Measurements from ENCODE around the gene ZFP91.

DNA sequence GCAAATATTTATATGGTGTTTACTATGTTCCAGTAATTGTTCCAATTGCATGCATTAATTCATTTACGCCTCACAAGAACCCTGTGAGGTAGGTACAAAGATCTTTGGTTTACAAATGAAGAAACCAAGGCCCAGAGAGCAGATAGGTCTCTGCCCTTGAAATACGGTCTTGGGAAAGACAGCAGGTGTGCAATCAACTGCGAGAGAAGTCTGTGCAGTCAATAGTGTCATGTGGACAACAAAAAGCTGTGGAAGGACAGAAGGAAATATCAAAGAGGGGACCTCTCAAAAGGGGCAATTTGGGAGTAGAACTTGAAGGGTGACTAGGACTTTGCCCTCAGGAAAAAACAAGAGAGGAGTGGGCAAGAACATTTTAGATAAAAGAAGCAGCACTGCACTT, 52.5 kb downstream of the ZFP91 start:
- TF ChIP-seq YY1 (IDR thresholded peaks at IDR 0.05; ENCODE audit: insufficient read depth, insufficient read length) (no peak), ZNF274 (IDR thresholded peaks at IDR 0.05; ENCODE audit: low read depth, low read length) (no peak), SUZ12 (IDR thresholded peaks at IDR 0.05; ENCODE audit: extremely low read depth, insufficient read depth, insufficient read length) (no peak)

Measured in NT2/D1 (cell line).